ENCODE data around the gene PRAMEF17. TPM values are rescaled to one million over a fixed set of nuclear protein-coding genes. Genes with fewer than 3 reads are reported as not detected.
"Not testable (repeated sequence)": the region's sequence is repeated elsewhere in the genome, so short reads cannot be mapped to it uniquely, and the experiment has no call there.

Gene PRAMEF17, protein sequence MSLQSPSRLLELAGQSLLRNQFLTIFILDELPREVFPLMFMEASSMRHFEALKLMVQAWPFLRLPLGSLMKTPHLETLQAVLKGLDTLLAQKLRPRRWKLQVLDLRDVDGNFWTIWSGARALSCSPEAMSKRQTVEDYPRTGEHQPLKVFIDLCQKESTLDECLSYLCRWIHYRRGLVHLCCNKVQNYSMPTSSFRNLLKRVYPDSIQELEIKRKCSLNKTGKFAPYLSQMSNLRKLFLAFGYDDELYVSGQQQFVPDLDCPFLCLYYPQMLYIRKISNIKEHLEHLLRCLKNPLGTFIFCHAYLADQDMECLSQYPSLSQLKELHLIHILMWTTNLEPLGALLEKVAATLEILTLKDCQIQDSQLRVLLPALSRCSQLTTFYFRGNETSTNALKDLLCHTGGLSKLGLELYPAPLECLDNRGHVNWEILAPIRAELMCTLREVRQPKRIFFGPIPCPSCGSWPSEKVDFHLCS
- total RNA-seq: not detected
- not detected for polyA plus RNA-seq

DNA sequence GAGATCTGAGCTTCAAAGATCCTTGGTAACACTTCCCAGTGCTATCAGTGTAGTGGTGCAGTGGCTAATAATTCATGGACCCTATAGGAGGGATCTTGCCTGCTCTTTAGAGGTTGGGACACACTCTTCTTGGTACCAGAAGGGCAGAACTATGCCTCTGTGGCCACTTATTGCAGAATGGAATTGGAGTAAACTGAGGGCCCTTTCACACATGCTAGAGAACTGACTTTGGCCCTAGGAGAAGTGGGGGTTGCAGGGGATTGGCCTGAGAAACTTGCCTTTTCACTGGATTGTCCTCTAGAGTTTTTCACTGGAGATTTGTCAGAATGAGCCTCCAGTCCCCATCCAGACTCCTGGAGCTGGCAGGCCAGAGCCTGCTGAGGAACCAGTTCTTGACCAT is at the start of gene PRAMEF17:
TSS of gene PRAMEF17 (plus strand) at position 301 of the 400 bp plus-strand sequence. CDS start at position 327, 26 bp downstream.
- DNase-seq (ENCODE audit: extremely low spot score); H3K36me3 ChIP-seq (ENCODE audit: insufficient read depth); H3K4me3 ChIP-seq (ENCODE audit: low read depth, low read length); H3K27ac ChIP-seq (ENCODE audit: low read depth); H3K4me1 ChIP-seq (ENCODE audit: insufficient read depth): not testable (repeated sequence)

DNA sequence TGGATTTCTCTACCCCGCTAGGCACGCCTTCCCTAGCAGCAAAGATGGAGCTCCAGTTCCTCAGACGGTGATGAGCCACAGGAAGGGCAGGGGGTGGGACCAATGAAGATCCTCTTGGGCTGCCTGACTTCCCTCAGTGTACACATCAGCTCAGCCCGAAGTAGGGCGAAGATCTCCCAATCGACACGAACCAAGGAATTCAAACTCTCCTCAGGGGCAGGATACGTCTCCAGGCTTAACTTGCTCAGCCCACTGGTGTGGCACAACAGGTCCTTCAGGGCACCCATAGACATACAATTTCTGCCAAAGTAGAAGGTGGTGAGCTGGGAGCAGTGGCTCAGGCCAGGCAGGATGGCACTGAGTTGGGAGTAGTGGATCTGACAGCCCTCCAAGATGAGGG is 46.9 kb upstream of the PRAMEF17 start:
- not testable (repeated sequence) for H3K27ac ChIP-seq (ENCODE audit: low read depth); H3K36me3 ChIP-seq (ENCODE audit: insufficient read depth); H3K4me1 ChIP-seq (ENCODE audit: insufficient read depth); H3K4me3 ChIP-seq (ENCODE audit: low read depth, low read length); DNase-seq (ENCODE audit: extremely low spot score)
- WGBS: 83% methylated on average over 8 of the region's 8 CpGs

DNA sequence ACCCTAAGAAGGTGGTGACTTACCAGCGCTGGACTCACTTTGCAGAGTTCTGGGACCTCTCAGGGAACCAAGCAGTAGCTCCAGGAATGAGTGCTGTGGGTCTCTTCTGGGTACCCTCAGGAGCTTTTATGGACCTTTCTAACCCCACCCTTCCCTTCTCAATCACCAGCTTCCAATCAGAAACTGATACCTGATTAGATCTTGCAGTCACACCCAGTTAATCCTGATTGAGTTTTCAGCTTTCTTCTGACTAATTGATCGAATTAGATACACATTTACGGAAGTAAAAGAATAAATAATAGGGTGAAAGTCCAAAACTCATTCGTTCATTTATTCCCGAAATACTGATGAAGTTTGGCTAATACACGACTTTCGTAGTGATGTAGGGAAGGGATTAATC is 42.4 kb upstream of the PRAMEF17 start, which contains the start of gene PRAMEF14:
TSS of gene PRAMEF14 (minus strand) at position 101 of the 400 bp plus-strand sequence. CDS start 1,820 bp downstream, outside the sequence.
- H3K4me1 ChIP-seq (ENCODE audit: insufficient read depth); H3K4me3 ChIP-seq (ENCODE audit: low read depth, low read length); H3K27ac ChIP-seq (ENCODE audit: low read depth); DNase-seq (ENCODE audit: extremely low spot score); H3K36me3 ChIP-seq (ENCODE audit: insufficient read depth): not testable (repeated sequence)
- 60% methylated on average over 7 of the region's 7 CpGs for WGBS

DNA sequence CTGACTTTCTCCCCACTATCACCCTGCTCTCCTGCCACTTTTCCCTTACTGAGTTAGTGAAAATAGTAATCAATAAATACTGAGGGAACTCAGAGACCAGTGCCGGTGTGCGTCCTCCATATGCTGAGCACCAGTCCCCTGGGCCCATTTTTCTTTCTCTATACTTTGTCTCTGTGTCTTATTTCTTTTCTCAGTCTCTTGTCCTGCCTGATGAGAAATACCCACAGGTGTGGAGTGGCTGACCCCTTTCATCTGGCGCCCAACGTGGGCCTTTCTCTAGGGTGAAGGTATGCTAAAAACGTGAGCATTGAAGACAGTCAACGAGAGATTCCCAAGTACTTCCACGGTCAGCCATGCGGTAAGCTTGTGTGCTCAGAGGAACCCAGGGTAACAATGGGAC is 36.0 kb upstream of the PRAMEF17 start:
- not testable (repeated sequence) for H3K27ac ChIP-seq (ENCODE audit: low read depth)

DNA sequence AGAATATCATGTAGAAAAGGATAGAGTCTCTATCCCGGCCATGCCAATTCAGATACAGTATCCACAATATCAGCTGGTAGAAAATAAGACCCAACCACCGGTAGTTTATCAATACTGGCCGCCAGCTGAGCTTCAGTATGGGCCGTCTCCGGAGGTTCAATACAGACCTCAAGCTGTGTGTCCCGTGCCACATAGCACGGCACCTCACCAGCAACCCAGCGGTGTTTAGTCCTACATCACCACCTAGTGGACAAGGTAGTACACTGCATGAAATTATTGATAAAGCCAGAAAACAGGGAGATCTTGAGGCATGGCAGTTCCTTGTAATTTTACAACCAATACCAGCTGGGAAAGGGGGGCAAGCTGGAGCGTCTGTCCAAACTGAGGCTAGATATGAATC is 35.0 kb upstream of the PRAMEF17 start:
- 19% methylated on average over 2 of the region's 9 CpGs for WGBS
- H3K27ac ChIP-seq (ENCODE audit: low read depth); H3K4me3 ChIP-seq (ENCODE audit: low read depth, low read length); H3K36me3 ChIP-seq (ENCODE audit: insufficient read depth); H3K4me1 ChIP-seq (ENCODE audit: insufficient read depth); DNase-seq (ENCODE audit: extremely low spot score): not testable (repeated sequence)

More for the DNA sequence above, 36.0 kb upstream of the PRAMEF17 start:
- DNase-seq (ENCODE audit: extremely low spot score); H3K36me3 ChIP-seq (ENCODE audit: insufficient read depth); H3K4me3 ChIP-seq (ENCODE audit: low read depth, low read length); H3K4me1 ChIP-seq (ENCODE audit: insufficient read depth): not testable (repeated sequence)
- WGBS: 90% methylated on average over 8 of the region's 8 CpGs

DNA sequence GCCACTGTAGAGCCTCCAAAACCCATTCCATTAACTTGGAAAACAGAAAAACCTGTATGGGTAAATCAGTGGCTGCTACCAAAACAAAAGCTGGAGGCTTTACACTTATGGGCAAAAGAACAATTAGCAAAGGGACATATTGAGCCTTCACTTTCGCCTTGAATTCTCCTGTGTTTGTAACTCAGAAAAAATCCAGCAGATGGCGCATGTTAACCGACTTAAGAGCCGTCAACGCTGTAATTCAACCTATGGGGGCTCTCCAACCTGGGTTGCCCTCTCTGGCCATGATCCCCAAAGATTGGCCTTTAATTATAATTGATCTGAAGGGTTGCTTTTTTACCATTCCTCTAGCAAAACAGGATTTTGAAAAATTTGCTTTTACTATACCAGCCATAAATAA is 32.7 kb upstream of the PRAMEF17 start:
- not testable (repeated sequence) for H3K4me3 ChIP-seq (ENCODE audit: low read depth, low read length); H3K27ac ChIP-seq (ENCODE audit: low read depth); H3K36me3 ChIP-seq (ENCODE audit: insufficient read depth); H3K4me1 ChIP-seq (ENCODE audit: insufficient read depth)
- peak; percentile 5 for DNase-seq (ENCODE audit: extremely low spot score)
- WGBS: 3% methylated on average over 5 of the region's 5 CpGs

DNA sequence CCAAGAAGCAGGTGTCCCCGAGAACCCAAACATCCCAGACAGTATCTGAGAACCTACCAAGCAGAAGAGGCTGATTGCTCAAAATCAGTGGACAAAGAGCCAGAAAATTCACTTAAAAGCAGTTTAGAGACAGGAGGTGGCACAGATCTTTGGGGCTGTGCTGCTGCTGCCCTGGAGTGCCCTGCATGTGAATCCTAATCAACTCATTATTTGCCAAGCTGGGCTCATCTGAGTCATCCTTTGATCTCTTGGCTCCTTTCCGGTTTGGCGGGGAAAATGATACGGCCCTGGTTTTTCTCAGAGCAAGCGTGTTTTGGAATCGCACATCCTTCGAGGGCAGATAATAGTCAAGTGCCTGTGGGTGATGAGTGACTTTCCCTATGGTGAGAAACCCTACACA is 27.1 kb upstream of the PRAMEF17 start:
- H3K36me3 ChIP-seq (ENCODE audit: insufficient read depth); H3K4me3 ChIP-seq (ENCODE audit: low read depth, low read length); H3K27ac ChIP-seq (ENCODE audit: low read depth); DNase-seq (ENCODE audit: extremely low spot score); H3K4me1 ChIP-seq (ENCODE audit: insufficient read depth): not testable (repeated sequence)
- 100% methylated on average over 1 of the region's 7 CpGs for WGBS

DNA sequence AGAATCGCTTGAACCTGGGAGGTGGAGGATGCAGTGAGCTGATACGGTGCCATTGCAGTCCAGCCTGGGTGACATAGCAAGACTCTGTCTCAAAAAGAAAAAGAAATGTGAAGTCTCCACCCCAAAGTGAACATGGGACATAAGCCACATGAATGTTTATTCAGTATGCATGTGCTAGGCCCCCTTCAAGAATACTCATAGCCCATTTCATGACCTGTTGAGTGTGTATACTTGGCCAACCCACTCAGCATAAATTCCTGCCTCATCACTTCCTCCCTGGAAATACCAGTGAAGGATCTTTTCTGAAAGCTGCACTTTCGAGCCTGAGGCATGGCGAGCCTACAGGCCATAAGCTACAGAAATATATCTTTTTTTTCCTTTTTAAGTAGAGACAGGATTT is 24.5 kb upstream of the PRAMEF17 start:
- not testable (repeated sequence) for DNase-seq (ENCODE audit: extremely low spot score); H3K27ac ChIP-seq (ENCODE audit: low read depth); H3K36me3 ChIP-seq (ENCODE audit: insufficient read depth); H3K4me3 ChIP-seq (ENCODE audit: low read depth, low read length); H3K4me1 ChIP-seq (ENCODE audit: insufficient read depth)
- 82% methylated on average over 2 of the region's 4 CpGs for WGBS

DNA sequence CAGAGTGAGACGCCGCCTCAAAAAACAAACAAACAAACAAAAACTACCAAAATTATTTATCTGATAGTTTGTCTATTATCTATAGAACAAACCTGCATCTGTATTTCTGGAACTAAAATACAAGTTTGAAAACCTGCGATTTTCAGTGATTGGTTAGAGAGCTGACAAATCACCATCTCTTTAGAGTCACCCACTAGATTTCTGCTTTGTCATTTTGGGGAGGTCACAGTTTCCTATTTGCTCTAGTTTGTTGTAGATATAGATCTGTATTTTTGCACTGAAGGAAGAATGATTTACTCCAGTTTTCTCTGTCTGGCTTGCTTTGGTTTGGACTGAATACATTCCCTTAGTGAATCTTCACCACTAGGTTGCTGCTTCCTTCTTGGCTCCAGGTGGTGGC is 22.9 kb upstream of the PRAMEF17 start:
- DNase-seq (ENCODE audit: extremely low spot score); H3K27ac ChIP-seq (ENCODE audit: low read depth); H3K36me3 ChIP-seq (ENCODE audit: insufficient read depth); H3K4me3 ChIP-seq (ENCODE audit: low read depth, low read length); H3K4me1 ChIP-seq (ENCODE audit: insufficient read depth): not testable (repeated sequence)
- WGBS: 91% methylated on average over 3 of the region's 3 CpGs

DNA sequence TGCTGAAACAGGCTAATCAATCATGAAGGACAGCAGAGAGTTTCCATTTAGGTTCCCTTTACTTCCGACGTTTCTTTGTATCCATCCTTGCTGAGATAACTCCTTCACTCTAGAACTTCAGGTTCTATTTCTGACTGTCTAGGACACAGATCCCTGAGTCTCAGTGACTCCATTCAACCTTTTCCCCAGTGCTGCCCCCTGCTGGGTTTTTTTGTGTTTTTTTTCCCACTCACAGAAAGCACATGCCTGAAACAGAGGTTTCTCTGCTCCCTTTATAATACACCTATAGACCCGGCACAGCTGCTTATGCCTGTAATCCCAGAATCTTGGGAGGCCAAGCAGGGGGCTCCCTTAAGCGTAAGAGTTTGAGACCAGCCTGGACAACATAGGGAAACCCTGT is 20.9 kb upstream of the PRAMEF17 start:
- 75% methylated on average over 3 of the region's 4 CpGs for WGBS

DNA sequence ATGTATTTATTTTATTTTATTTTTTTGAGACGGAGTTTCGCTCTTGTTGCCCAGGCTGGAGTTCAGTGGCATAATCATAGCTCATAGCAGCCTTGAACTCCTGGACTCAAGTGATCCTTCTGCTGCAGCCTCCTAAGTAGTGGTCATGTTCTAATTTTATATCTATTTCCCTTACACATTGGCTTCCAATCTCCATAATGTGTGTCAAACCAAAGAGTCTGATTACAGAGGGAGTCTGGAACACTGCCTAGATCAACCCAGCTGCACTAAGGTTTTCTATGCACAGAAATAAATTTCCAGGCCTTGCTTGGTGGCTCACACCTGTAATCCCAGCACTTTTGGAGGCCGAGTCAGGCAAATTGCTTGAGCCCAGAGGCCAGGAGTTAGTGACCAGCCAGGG is 10.4 kb upstream of the PRAMEF17 start:
- not testable (repeated sequence) for H3K36me3 ChIP-seq (ENCODE audit: insufficient read depth); H3K4me3 ChIP-seq (ENCODE audit: low read depth, low read length); H3K4me1 ChIP-seq (ENCODE audit: insufficient read depth); DNase-seq (ENCODE audit: extremely low spot score); H3K27ac ChIP-seq (ENCODE audit: low read depth)
- 85% methylated on average over 3 of the region's 3 CpGs for WGBS

More for the DNA sequence above, 20.9 kb upstream of the PRAMEF17 start:
- H3K4me1 ChIP-seq (ENCODE audit: insufficient read depth); DNase-seq (ENCODE audit: extremely low spot score); H3K36me3 ChIP-seq (ENCODE audit: insufficient read depth); H3K27ac ChIP-seq (ENCODE audit: low read depth); H3K4me3 ChIP-seq (ENCODE audit: low read depth, low read length): not testable (repeated sequence)

DNA sequence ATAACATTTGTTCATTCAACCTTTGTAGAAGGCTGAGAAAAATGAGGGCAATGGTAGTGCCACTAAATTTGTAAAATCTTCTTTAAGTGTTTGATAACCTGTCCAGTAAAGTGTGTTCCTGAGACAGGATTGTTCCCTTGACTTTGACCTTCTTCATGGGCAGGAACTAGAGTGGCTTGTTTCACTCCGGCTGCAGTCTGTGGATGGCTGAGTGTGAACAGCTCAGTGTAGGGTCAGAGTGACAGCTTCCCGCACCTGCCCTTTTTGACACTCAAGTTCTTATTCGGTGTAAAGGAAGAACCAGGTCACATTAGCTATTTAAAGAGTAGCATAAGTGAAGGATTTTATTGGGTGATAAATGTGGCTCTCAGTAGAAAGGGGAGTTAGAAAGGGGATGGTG is 9.1 kb upstream of the PRAMEF17 start:
- H3K4me1 ChIP-seq (ENCODE audit: insufficient read depth); H3K36me3 ChIP-seq (ENCODE audit: insufficient read depth); H3K27ac ChIP-seq (ENCODE audit: low read depth); DNase-seq (ENCODE audit: extremely low spot score); H3K4me3 ChIP-seq (ENCODE audit: low read depth, low read length): not testable (repeated sequence)
- 83% methylated on average over 3 of the region's 3 CpGs for WGBS

DNA sequence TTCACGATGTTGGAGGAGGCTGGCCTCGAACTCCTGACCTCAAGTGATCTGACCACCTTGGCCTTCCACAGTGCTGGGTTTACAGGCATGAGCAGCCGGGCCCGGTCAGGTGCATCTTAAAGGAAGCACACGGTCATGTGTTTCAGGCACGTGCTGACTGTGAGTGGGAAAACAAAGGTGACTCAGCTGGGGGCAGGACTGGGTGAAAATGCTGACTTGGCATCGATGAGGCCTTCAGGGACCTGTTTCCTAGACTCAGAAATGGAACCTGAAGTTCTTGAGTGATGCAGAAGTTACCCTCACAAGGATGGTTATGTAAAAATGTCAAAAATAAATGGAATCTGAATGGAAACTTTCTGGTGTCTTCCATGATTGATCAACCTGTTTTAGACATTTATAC is 3.6 kb downstream of the PRAMEF17 start:
- H3K4me1 ChIP-seq (ENCODE audit: insufficient read depth); H3K36me3 ChIP-seq (ENCODE audit: insufficient read depth); H3K27ac ChIP-seq (ENCODE audit: low read depth); H3K4me3 ChIP-seq (ENCODE audit: low read depth, low read length); DNase-seq (ENCODE audit: extremely low spot score): not testable (repeated sequence)
- WGBS: 75% methylated on average over 7 of the region's 7 CpGs

DNA sequence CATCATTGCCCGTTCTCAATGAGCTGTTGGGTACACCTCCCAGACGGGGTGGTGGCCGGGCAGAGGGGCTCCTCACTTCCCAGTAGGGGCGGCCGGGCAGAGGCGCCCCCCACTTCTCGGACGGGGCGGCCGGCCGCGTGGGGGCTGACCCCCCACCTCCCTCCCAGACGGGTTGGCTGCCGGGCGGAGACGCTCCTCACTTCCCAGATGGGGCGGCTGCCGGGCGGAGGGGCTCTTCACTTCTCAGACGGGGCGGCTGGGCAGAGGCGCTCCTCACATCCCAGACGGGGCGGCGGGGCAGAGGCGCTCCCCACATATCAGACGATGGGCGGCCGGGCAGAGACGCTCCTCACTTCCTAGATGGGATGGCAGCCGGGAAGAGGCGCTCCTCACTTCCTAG is 5.3 kb downstream of the PRAMEF17 start:
- not testable (repeated sequence) for H3K4me3 ChIP-seq (ENCODE audit: low read depth, low read length); H3K36me3 ChIP-seq (ENCODE audit: insufficient read depth); DNase-seq (ENCODE audit: extremely low spot score); H3K4me1 ChIP-seq (ENCODE audit: insufficient read depth); H3K27ac ChIP-seq (ENCODE audit: low read depth)
- WGBS: 93% methylated on average over 32 of the region's 32 CpGs
